ENCODE measurements around the gene SLC22A23.

- no peak for TF ChIP-seq CTCF (IDR thresholded peaks at IDR 0.05; ENCODE audit: low read depth, low read length)
- no peak for TF ChIP-seq EZH2phosphoT487 (IDR thresholded peaks at IDR 0.05; ENCODE audit: low read depth)
Measured at GRCh38 chr6:3351829-3352524, 104.9 kb downstream of the SLC22A23 start.

Measured in OCI-LY3 (cell line).